ENCODE results near the gene DLK1. TPM values are rescaled to one million over a fixed set of nuclear protein-coding genes. Genes with fewer than 3 reads are reported as not detected.

The DLK1 gene
- total RNA-seq, 1 donor from 2014 or later = 4.4 TPM

GRCh38 chr14:100746326-100746725 is 19.6 kb downstream of the DLK1 start:
- DNase-seq (ENCODE audit: low read depth, low spot score) = no peak
- Mint-ChIP-seq H3K36me3 (ENCODE audit: low read depth) (no peaks in the 10 kb centered on the region), H3K27ac (ENCODE audit: unreplicated experiment) (no peak overlapping the region), H3K9me3 (no peaks in the 10 kb centered on the region), H3K27me3 (ENCODE audit: low read depth) (no peaks in the 10 kb centered on the region), H3K4me3 (no peak overlapping the region), H3K4me1 (no peaks in the 10 kb centered on the region)
- TF ChIP-seq CTCF (conservative IDR thresholded peaks at IDR 0.05) = no peak

- TF ChIP-seq CTCF (conservative IDR thresholded peaks at IDR 0.05) = no peak
- Mint-ChIP-seq H3K27ac (ENCODE audit: unreplicated experiment) (no peak overlapping the region), H3K4me3 (no peak overlapping the region), H3K27me3 (ENCODE audit: low read depth) (no peaks in the 10 kb centered on the region), H3K36me3 (ENCODE audit: low read depth) (no peaks in the 10 kb centered on the region), H3K9me3 (no peaks in the 10 kb centered on the region), H3K4me1 (peaks cover 6% of the 10 kb centered on the region)
- no peak for DNase-seq (ENCODE audit: low read depth, low spot score)
Measured at GRCh38 chr14:100747021-100747586, 20.4 kb downstream of the DLK1 start.

- Mint-ChIP-seq H3K27me3 (ENCODE audit: low read depth) (no peaks in the 10 kb centered on the region), H3K4me1 (peaks cover 6% of the 10 kb centered on the region), H3K9me3 (no peaks in the 10 kb centered on the region), H3K27ac (ENCODE audit: unreplicated experiment) (no peak overlapping the region), H3K4me3 (no peak overlapping the region), H3K36me3 (ENCODE audit: low read depth) (no peaks in the 10 kb centered on the region)
- no peak for TF ChIP-seq CTCF (conservative IDR thresholded peaks at IDR 0.05)
- DNase-seq (ENCODE audit: low read depth, low spot score) = no peak
Measured at GRCh38 chr14:100747736-100748135, 21.0 kb downstream of the DLK1 start.

- no peak for DNase-seq (ENCODE audit: low read depth, low spot score)
- TF ChIP-seq CTCF (conservative IDR thresholded peaks at IDR 0.05) = no peak
- peaks cover 6% of the 10 kb centered on the region for H3K4me1 Mint-ChIP-seq
- no peaks in the 10 kb centered on the region for H3K36me3 Mint-ChIP-seq (ENCODE audit: low read depth)
- H3K27me3 Mint-ChIP-seq (ENCODE audit: low read depth) = no peaks in the 10 kb centered on the region
- no peak overlapping the region for H3K4me3 Mint-ChIP-seq
- H3K9me3 Mint-ChIP-seq = no peaks in the 10 kb centered on the region
- no peak overlapping the region for H3K27ac Mint-ChIP-seq (ENCODE audit: unreplicated experiment)
Measured at GRCh38 chr14:100748403-100748802, 21.7 kb downstream of the DLK1 start.

- no peak for DNase-seq (ENCODE audit: low read depth, low spot score)
- peaks cover 6% of the 10 kb centered on the region for H3K4me1 Mint-ChIP-seq
Measured at GRCh38 chr14:100748944-100749343, 22.3 kb downstream of the DLK1 start.

More at GRCh38 chr14:100748944-100749343, 22.3 kb downstream of the DLK1 start:
- no peak overlapping the region for H3K4me3 Mint-ChIP-seq
- H3K27ac Mint-ChIP-seq (ENCODE audit: unreplicated experiment) = no peak overlapping the region
- H3K27me3 Mint-ChIP-seq (ENCODE audit: low read depth) = no peaks in the 10 kb centered on the region
- TF ChIP-seq CTCF (conservative IDR thresholded peaks at IDR 0.05) = no peak
- H3K9me3 Mint-ChIP-seq = no peaks in the 10 kb centered on the region
- H3K36me3 Mint-ChIP-seq (ENCODE audit: low read depth) = no peaks in the 10 kb centered on the region

All from neural crest cell (in vitro differentiated cells).